Measurements from ENCODE around the gene BBS4.

Gene BBS4

DNA sequence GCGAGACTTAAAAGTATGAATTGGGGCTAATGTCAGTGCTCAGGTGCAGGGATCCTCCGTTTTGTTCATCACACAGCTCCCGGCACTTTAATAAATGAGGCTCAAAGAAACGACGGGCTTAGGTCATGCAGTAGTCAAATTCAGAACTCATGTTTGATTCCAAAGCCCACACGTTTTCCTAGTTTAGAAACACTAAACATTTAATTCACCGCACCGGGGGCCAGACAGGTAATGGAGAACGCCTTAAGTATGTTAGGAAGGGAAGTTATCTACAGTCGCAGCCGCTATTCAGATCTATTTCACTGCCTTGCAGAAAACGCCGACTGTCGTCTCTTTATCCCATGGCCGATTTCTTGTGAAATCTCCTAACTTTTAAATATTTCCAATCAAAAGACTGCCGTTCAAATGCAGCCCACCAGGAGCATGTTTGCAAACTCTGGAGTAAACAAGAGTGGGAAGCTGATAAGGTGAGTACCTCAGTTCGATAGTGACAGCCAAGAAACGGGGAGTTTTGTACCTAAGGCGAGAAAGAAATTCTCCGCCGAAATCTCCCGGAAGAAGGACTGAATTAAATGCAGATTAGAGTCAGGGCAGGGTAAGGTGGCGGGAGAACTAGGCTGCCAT is 594 bp upstream of the BBS4 start:
- peaks cover 4% of the 10 kb centered on the region for H3K27me3 ChIP-seq
- peaks cover 13 to 15% of the 10 kb centered on the region in 2 experiments for H3K4me1 ChIP-seq (ENCODE audit: control insufficient read depth in 1 of 2, insufficient read depth in 1 of 2, low read depth in 1 of 2, low read length in 1 of 2)
- H3K27ac ChIP-seq, result peak overlapping the region; percentile 82
- H3K9me3 ChIP-seq, result no peaks in the 10 kb centered on the region
- H3K4me3 ChIP-seq (ENCODE audit: low read depth in 1 of 2, low read length in 1 of 2), result peak overlapping the region; percentile 79 to 89
- no peaks in the 10 kb centered on the region for H3K36me3 ChIP-seq
- TF ChIP-seq, protein P1, sequence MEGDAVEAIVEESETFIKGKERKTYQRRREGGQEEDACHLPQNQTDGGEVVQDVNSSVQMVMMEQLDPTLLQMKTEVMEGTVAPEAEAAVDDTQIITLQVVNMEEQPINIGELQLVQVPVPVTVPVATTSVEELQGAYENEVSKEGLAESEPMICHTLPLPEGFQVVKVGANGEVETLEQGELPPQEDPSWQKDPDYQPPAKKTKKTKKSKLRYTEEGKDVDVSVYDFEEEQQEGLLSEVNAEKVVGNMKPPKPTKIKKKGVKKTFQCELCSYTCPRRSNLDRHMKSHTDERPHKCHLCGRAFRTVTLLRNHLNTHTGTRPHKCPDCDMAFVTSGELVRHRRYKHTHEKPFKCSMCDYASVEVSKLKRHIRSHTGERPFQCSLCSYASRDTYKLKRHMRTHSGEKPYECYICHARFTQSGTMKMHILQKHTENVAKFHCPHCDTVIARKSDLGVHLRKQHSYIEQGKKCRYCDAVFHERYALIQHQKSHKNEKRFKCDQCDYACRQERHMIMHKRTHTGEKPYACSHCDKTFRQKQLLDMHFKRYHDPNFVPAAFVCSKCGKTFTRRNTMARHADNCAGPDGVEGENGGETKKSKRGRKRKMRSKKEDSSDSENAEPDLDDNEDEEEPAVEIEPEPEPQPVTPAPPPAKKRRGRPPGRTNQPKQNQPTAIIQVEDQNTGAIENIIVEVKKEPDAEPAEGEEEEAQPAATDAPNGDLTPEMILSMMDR (IDR thresholded peaks at IDR 0.05), result no peak

DNA sequence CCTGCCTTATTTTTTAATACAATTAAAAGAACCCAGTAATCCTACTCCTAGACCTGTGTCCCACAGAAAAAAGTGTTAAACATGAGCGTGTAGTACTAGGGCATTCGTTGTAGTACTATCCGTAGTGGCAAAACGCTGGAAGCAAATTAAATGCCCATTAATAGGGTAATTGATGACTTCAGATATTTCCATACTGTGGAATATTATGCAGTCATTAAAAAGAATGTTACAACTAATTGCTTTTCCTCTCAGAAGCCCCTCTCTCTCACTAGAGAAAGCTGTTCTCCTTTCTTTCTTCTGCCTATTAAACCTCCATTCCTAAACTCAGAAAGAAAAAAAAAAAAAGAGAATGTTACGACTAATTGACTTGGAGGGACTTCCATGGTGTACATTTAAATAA is 2.7 kb downstream of the BBS4 start:
- H3K4me3 ChIP-seq (ENCODE audit: low read depth in 1 of 2, low read length in 1 of 2), result no peak overlapping the region
- peaks cover 13 to 15% of the 10 kb centered on the region in 2 experiments for H3K4me1 ChIP-seq (ENCODE audit: control insufficient read depth in 1 of 2, insufficient read depth in 1 of 2, low read depth in 1 of 2, low read length in 1 of 2)
- H3K27ac ChIP-seq, result no peak overlapping the region
- no peaks in the 10 kb centered on the region for H3K27me3 ChIP-seq
- H3K9me3 ChIP-seq, result no peaks in the 10 kb centered on the region
- H3K36me3 ChIP-seq, result no peaks in the 10 kb centered on the region
- TF ChIP-seq, protein P1 (IDR thresholded peaks at IDR 0.05), result no peak

- no peaks in the 10 kb centered on the region for H3K27me3 ChIP-seq
- H3K9me3 ChIP-seq, result no peaks in the 10 kb centered on the region
- H3K4me1 ChIP-seq (ENCODE audit: control insufficient read depth in 1 of 2, insufficient read depth in 1 of 2, low read depth in 1 of 2, low read length in 1 of 2), result peaks cover 5 to 7% of the 10 kb centered on the region in 2 experiments
- TF ChIP-seq, protein P1 (IDR thresholded peaks at IDR 0.05), result no peak
- H3K36me3 ChIP-seq, result no peaks in the 10 kb centered on the region
- no peak overlapping the region for H3K27ac ChIP-seq
- no peak overlapping the region for H3K4me3 ChIP-seq (ENCODE audit: low read depth in 1 of 2, low read length in 1 of 2)
These were observed 4.9 kb downstream of the BBS4 start for GRCh38 chr15:72690938-72691337.

GRCh38 chr15:72698938-72699337 is 12.9 kb downstream of the BBS4 start:
- Histone ChIP-seq H3K4me3 (ENCODE audit: low read depth in 1 of 2, low read length in 1 of 2) (no peak overlapping the region), H3K36me3 (no peaks in the 10 kb centered on the region), H3K4me1 (ENCODE audit: control insufficient read depth in 1 of 2, insufficient read depth in 1 of 2, low read depth in 1 of 2, low read length in 1 of 2) (no peaks in the 10 kb centered on the region), H3K27me3 (no peaks in the 10 kb centered on the region), H3K9me3 (no peaks in the 10 kb centered on the region), H3K27ac (no peak overlapping the region)
- TF ChIP-seq, protein P1 (IDR thresholded peaks at IDR 0.05), result no peak

DNA sequence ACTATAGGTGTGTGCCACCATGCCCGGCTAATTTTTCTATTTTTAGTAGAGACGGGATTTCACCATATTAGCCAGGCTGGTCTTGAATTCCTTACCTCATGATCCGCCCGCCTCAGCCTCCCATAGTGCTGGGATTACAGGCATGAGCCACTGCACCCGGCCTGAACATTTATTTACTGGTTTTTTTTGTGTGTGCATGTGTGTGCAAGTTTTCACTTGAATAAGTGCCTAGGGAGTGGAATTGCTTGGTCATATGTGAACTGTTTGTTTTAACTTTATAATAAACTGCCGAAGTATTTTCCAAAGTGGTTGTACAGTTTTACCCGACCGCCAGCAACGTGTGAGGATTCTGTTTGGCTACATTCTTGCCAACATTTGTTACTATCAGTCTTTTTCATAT is 14.1 kb downstream of the BBS4 start:
- no peaks in the 10 kb centered on the region for H3K36me3 ChIP-seq
- H3K27me3 ChIP-seq, result no peaks in the 10 kb centered on the region
- no peak overlapping the region for H3K4me3 ChIP-seq (ENCODE audit: low read depth in 1 of 2, low read length in 1 of 2)
- no peaks in the 10 kb centered on the region for H3K4me1 ChIP-seq (ENCODE audit: control insufficient read depth in 1 of 2, insufficient read depth in 1 of 2, low read depth in 1 of 2, low read length in 1 of 2)
- TF ChIP-seq, protein P1 (IDR thresholded peaks at IDR 0.05), result no peak
- H3K9me3 ChIP-seq, result no peaks in the 10 kb centered on the region
- no peak overlapping the region for H3K27ac ChIP-seq

All from neutrophil (primary cell).